H1 (cell line): Measurements from ENCODE around the gene NRL. TPM values are rescaled to one million over a fixed set of nuclear protein-coding genes. Genes with fewer than 3 reads are reported as not detected.

Experiments used
- CTCF ChIA-PET: fragments of 300-600 bp; sonication (Branson Sonifier 250); formaldehyde crosslinking; loops from one replicate; lab custom pipeline; 2021; ENCODE audit not compliant: partially characterized antibody; lab: Charles Lee
- POLR2A ChIA-PET: fragments of 300-600 bp; sonication (Branson Sonifier 250); formaldehyde crosslinking; loops from one replicate; lab custom pipeline; 2021; ENCODE audit warnings: inconsistent platforms; ENCODE audit not compliant: partially characterized antibody; lab: Charles Lee
- DNase-seq, 2 experiments: peaks; one replicate each; pipeline versions ENCODE4 v3.0.0 to v3.0.0-alpha.2; 2010 to 2022; ENCODE audit warnings: low spot score in 2 of 2, low read depth in 1 of 2, mixed read lengths in 1 of 2
- FAIRE-seq: peaks from 2 replicates; lab custom pipeline; 2011; peaks lifted over from hg19 to GRCh38; lab: Jason Lieb, UNC
- H2AFZ ChIP-seq: 2 replicates; pipeline ENCODE4 v1.8.1; 2012; ENCODE audit warnings: low read length, inconsistent platforms
- H2AK5ac ChIP-seq: 2 replicates; pipeline ENCODE4 v1.6.1; 2013; ENCODE audit warnings: low read depth, low read length
- H2BK120ac ChIP-seq: replicated peaks from 2 replicates; pipeline ENCODE3; 2013; ENCODE audit warnings: low read depth, low read length, inconsistent platforms
- H2BK12ac ChIP-seq: 2 replicates; pipeline ENCODE4 v1.6.1; 2013; ENCODE audit warnings: low read depth, low read length
- H2BK15ac ChIP-seq: 2 replicates; pipeline ENCODE4 v1.6.1; 2013; ENCODE audit warnings: low read length
- H2BK20ac ChIP-seq: 2 replicates; pipeline ENCODE4 v1.6.1; 2013; ENCODE audit warnings: low read length
- H2BK5ac ChIP-seq: 2 replicates; pipeline ENCODE4 v1.6.1; 2013; ENCODE audit warnings: low read depth, low read length
- H3K14ac ChIP-seq: 2 replicates; pipeline ENCODE4 v1.6.1; 2013; ENCODE audit warnings: inconsistent platforms; ENCODE audit not compliant: insufficient read length
- H3K18ac ChIP-seq: 2 replicates; pipeline ENCODE4 v1.6.1; 2013; ENCODE audit warnings: low read length; ENCODE audit errors: extremely low read depth
- H3K23ac ChIP-seq: 2 replicates; pipeline ENCODE4 v1.6.1; 2013; ENCODE audit warnings: inconsistent platforms; ENCODE audit not compliant: insufficient read length
- H3K23me2 ChIP-seq: 2 replicates; pipeline ENCODE4 v1.6.1; 2013; ENCODE audit warnings: low read depth, low read length
- H3K27ac ChIP-seq: 2 replicates; pipeline ENCODE4 v1.6.1; 2011; ENCODE audit warnings: low read depth, low read length, inconsistent platforms
- H3K27me3 ChIP-seq, 4 experiments: replicated peaks in 1 of 4; 1 replicate in 1 of 4; 2 replicates in 3 of 4; pipeline versions ENCODE4 v1.6.1 to v1.8.1; 2011 to 2013; ENCODE audit warnings: low read length in 3 of 4, mild to moderate bottlenecking in 3 of 4, inconsistent platforms in 2 of 4, mixed read lengths in 2 of 4, moderate library complexity in 1 of 4; ENCODE audit not compliant: control insufficient read depth in 3 of 4, insufficient read depth in 3 of 4; ENCODE audit errors: extremely low read depth in 1 of 4
- H3K36me3 ChIP-seq, 4 experiments: 2 replicates each; pipeline versions ENCODE4 v1.6.1 to v1.8.1; 2011 to 2013; ENCODE audit warnings: mild to moderate bottlenecking in 4 of 4, low read length in 3 of 4, moderate library complexity in 2 of 4, control low read depth in 1 of 4, inconsistent platforms in 1 of 4; ENCODE audit not compliant: insufficient read depth in 4 of 4, control insufficient read depth in 2 of 4
- H3K4ac ChIP-seq: replicated peaks from 2 replicates; pipeline ENCODE3; 2013; ENCODE audit warnings: low read length, low read depth, mixed read lengths, inconsistent platforms; ENCODE audit not compliant: insufficient read length
- H3K4me1 ChIP-seq, 4 experiments: replicated peaks in 1 of 4; 1 replicate in 1 of 4; 2 replicates in 3 of 4; pipeline versions ENCODE4 v1.6.1 to v1.8.1; 2011 to 2013; ENCODE audit warnings: low read length in 3 of 4, inconsistent platforms in 2 of 4, mixed read lengths in 1 of 4; ENCODE audit not compliant: insufficient read depth in 4 of 4, control insufficient read depth in 3 of 4
- H3K4me2 ChIP-seq, 2 experiments: 2 replicates each; pipeline versions ENCODE4 v1.6.1 to v1.8.1; 2011 to 2013; ENCODE audit warnings: low read depth in 2 of 2, low read length in 2 of 2, control low read depth in 1 of 2, inconsistent platforms in 1 of 2, mild to moderate bottlenecking in 1 of 2; ENCODE audit not compliant: insufficient read depth in 1 of 2
- H3K4me3 ChIP-seq, 4 experiments: fragments of 200-600, 300-600 bp in 1 of 4; sonication (generic), shearing (Covaris generic), sonication (Bioruptor Twin) in 1 of 4; 2 replicates each; pipeline versions ENCODE4 v1.5.1 to v1.8.1; 2011 to 2016; ENCODE audit warnings: low read length in 4 of 4, low read depth in 3 of 4, control low read depth in 2 of 4, inconsistent platforms in 2 of 4, mild to moderate bottlenecking in 2 of 4, mixed read lengths in 1 of 4, moderate library complexity in 1 of 4; ENCODE audit not compliant: insufficient read depth in 2 of 4; ENCODE audit errors: extremely low read depth in 1 of 4
- H3K56ac ChIP-seq: replicated peaks from 2 replicates; pipeline ENCODE3; 2013; ENCODE audit warnings: low read depth, mild to moderate bottlenecking, mixed read lengths, low read length, inconsistent platforms; ENCODE audit not compliant: insufficient read length
- H3K79me1 ChIP-seq: 2 replicates; pipeline ENCODE4 v1.6.1; 2013; ENCODE audit warnings: low read depth, low read length, control low read depth
- H3K79me2 ChIP-seq, 2 experiments: 2 replicates each; pipeline versions ENCODE4 v1.6.1 to v1.8.1; 2012 to 2013; ENCODE audit warnings: low read length in 2 of 2, mild to moderate bottlenecking in 2 of 2, inconsistent platforms in 1 of 2; ENCODE audit not compliant: insufficient read depth in 2 of 2, control insufficient read depth in 1 of 2
- H3K9ac ChIP-seq, 4 experiments: replicated peaks in 1 of 4; 1 replicate in 1 of 4; 2 replicates in 3 of 4; pipeline versions ENCODE4 v1.6.1 to v1.8.1; 2011 to 2013; ENCODE audit warnings: low read depth in 3 of 4, low read length in 3 of 4, control low read depth in 2 of 4, mild to moderate bottlenecking in 2 of 4, moderate library complexity in 2 of 4, inconsistent platforms in 1 of 4; ENCODE audit errors: extremely low read depth in 1 of 4
- H3K9me3 ChIP-seq, 2 experiments: 2 replicates each; pipeline versions ENCODE4 v1.6.1 to v1.8.1; 2012 to 2013; ENCODE audit warnings: mild to moderate bottlenecking in 2 of 2, moderate library complexity in 2 of 2, control low read depth in 1 of 2, inconsistent platforms in 1 of 2, low read depth in 1 of 2, low read length in 1 of 2, mixed read lengths in 1 of 2; ENCODE audit not compliant: insufficient read depth in 2 of 2
- H4K20me1 ChIP-seq, 2 experiments: replicated peaks in 1 of 2; 2 replicates each; pipeline versions ENCODE3 to v1.8.1; 2011 to 2013; ENCODE audit warnings: inconsistent platforms in 2 of 2, low read length in 2 of 2, mild to moderate bottlenecking in 1 of 2; ENCODE audit not compliant: insufficient read depth in 2 of 2, control insufficient read depth in 1 of 2
- H4K5ac ChIP-seq: 2 replicates; pipeline ENCODE4 v1.6.1; 2013; ENCODE audit warnings: low read length, low read depth, mixed read lengths, inconsistent platforms; ENCODE audit not compliant: insufficient read length
- H4K8ac ChIP-seq: 2 replicates; pipeline ENCODE4 v1.8.0; 2013; ENCODE audit warnings: mild to moderate bottlenecking, moderate library complexity, low read length, inconsistent platforms; ENCODE audit not compliant: insufficient read depth; ENCODE audit errors: extremely low read depth
- H4K91ac ChIP-seq: replicated peaks from 2 replicates; pipeline ENCODE3; 2013; ENCODE audit warnings: low read length, mixed read lengths, inconsistent platforms; ENCODE audit not compliant: insufficient read length
- ATF3 ChIP-seq: IDR thresholded peaks from 2 replicates; pipeline ENCODE4 v1.6.1; 2011; ENCODE audit warnings: low read depth, mild to moderate bottlenecking, low read length; ENCODE audit not compliant: insufficient read depth
- BCL11A ChIP-seq, 2 experiments: IDR thresholded peaks; one replicate each; pipeline ENCODE4 v1.6.1; 2011; ENCODE audit warnings: low read depth in 2 of 2, low read length in 2 of 2, mild to moderate bottlenecking in 2 of 2
- CTBP2 ChIP-seq: IDR thresholded peaks from 2 replicates; pipeline ENCODE4 v1.7.0; 2011; ENCODE audit warnings: borderline replicate concordance, mild to moderate bottlenecking, moderate library complexity, mixed read lengths, low read length; ENCODE audit not compliant: insufficient read depth, insufficient read length
- JUND ChIP-seq: IDR thresholded peaks from 2 replicates; pipeline ENCODE4 v1.6.1; 2011; ENCODE audit warnings: mild to moderate bottlenecking, improper control_type of control experiment, low read length
- RNF2 ChIP-seq: fragments of 200-900, 300-1000 bp; sonication (generic); IDR thresholded peaks from 2 replicates; pipeline ENCODE4 v1.7.1; 2016; ENCODE audit warnings: borderline replicate concordance, low read depth, mild to moderate bottlenecking, antibody characterized with exemption, low read length; ENCODE audit not compliant: poor library complexity, severe bottlenecking; ENCODE audit errors: missing control alignments
- SIN3A ChIP-seq, 2 experiments: IDR thresholded peaks in 1 of 2; conservative IDR thresholded peaks in 1 of 2; 2 replicates each; pipeline ENCODE4 v1.6.1; 2011 to 2012; ENCODE audit warnings: low read length in 2 of 2, improper control_type of control experiment in 1 of 2, low read depth in 1 of 2, mild to moderate bottlenecking in 1 of 2
- SUZ12 ChIP-seq: fragments of 200-600 bp; sonication (generic); IDR thresholded peaks from 2 replicates; pipeline ENCODE4 v1.6.1; 2012; ENCODE audit warnings: mild to moderate bottlenecking, inconsistent platforms, low read length, moderate library complexity, mixed read lengths
- TBP ChIP-seq: IDR thresholded peaks from 2 replicates; pipeline ENCODE4 v1.6.1; 2011; ENCODE audit warnings: low read depth, low read length, improper control_type of control experiment
- USF2 ChIP-seq: IDR thresholded peaks from 2 replicates; pipeline ENCODE4 v1.6.1; 2011; ENCODE audit warnings: low read length, improper control_type of control experiment
- WGBS, 2 experiments: shearing (Covaris generic) in 1 of 2; methylation state at CpG; one replicate each; pipeline versions ENCODE4 v1.1.6 to v1.1.7; 2013 to 2015; ENCODE audit warnings: low lambda C conversion rate in 2 of 2, mixed read lengths in 2 of 2, inconsistent platforms in 1 of 2, low coverage in 1 of 2, missing lambda C conversion rate in 1 of 2; ENCODE audit not compliant: insufficient replicate concordance in 2 of 2, insufficient coverage in 1 of 2, insufficient read length in 1 of 2; ENCODE audit errors: extremely low coverage in 1 of 2, missing lambda C conversion rate in 1 of 2; 5-methylcytosine and 5-hydroxymethylcytosine counted together
- polyA plus RNA-seq, 7 experiments: library from polyadenylated mRNA; depleted of rRNA in 3 of 7; stranded (reverse) in 5 of 7; unstranded in 2 of 7; fragments of >200 nt in 5 of 7; fragments of 200-250 nt in 2 of 7; gene quantifications; 1 replicate in 5 of 7; 2 replicates in 1 of 7; 4 replicates in 1 of 7; pipeline versions ENCODE4 v1.2.1 to v1.2.3, GENCODE V29; 2011 to 2013; ENCODE audit warnings: missing spikeins in 2 of 7, mixed read lengths in 2 of 7
- total RNA-seq: library from RNA; stranded (reverse); fragmentation: NEBNext Ultra II Directional; extraction: Animal tissue kit (Norgen Biotek cat#: 25700); gene quantifications from 2 replicates; pipeline ENCODE4 v1.2.1, GENCODE V29; 2021

NRL gene
- total and polyA plus RNA-seq, 2 of the 8 experiments (the other 6 are each of a cell fraction or from before 2014, with no cell fraction given), result 1.1 to 2.2 TPM

- Histone ChIP-seq H3K18ac (no peak overlapping the region), H3K9ac (no peak overlapping the region), H4K91ac (no peak overlapping the region), H3K79me1 (peaks cover 5% of the 10 kb centered on the region; the same call in 1 of the 2 replicates), H2BK15ac (no peak overlapping the region), H3K4me1 (peaks cover 0 to 4% (median 2%) of the 10 kb centered on the region in 4 experiments; a peak in 5 of 7 replicates), H4K5ac (no peak overlapping the region), H4K20me1 (peaks cover 0 to 3% of the 10 kb centered on the region in 2 experiments), H2AFZ (no peak overlapping the region), H4K8ac (no peak overlapping the region), H3K27ac (no peak overlapping the region), H3K4me2 (no peak overlapping the region), H3K23ac (no peak overlapping the region), H3K56ac (no peak overlapping the region), H2BK12ac (no peak overlapping the region), H3K9me3 (no peaks in the 10 kb centered on the region), H3K27me3 (no peaks in the 10 kb centered on the region), H3K14ac (no peak overlapping the region), H2BK20ac (no peak overlapping the region), H3K4me3 (no peak overlapping the region), H3K36me3 (peaks cover 14 to 34% (median 31%) of the 10 kb centered on the region in 4 experiments), H3K23me2 (peaks cover 7% of the 10 kb centered on the region), H3K79me2 (peaks cover 0 to 10% of the 10 kb centered on the region in 2 experiments; a peak in 2 of 4 replicates), H3K4ac (no peak overlapping the region), H2BK120ac (no peak overlapping the region), H2BK5ac (no peak overlapping the region), H2AK5ac (no peak overlapping the region)
- POLR2A ChIA-PET, result interaction anchor here (0.9 to 7.1 kb wide), 10 partner anchors 11 to 96 kb away, joined by 3 to 125 read pairs (median 5); partner anchors contain the start of genes CHMP4A, EMC9, FITM1 and IRF9
- 92% methylated on average over 6 of the region's 6 CpGs; no CpG with 5 or more reads in 1 of the 2 experiments for WGBS, 2 experiments
- FAIRE-seq (no peak), DNase-seq (no peak)
- CTCF ChIA-PET, result interaction anchor here (0.6 to 2.4 kb wide), 6 partner anchors 9 to 58 kb away, joined by 3 to 10 read pairs (median 4); no protein-coding TSS in a partner anchor
- TF ChIP-seq BCL11A (IDR thresholded peaks at IDR 0.05; ENCODE audit: low read depth in 2 of 2, low read length in 2 of 2), result no peak
- no peak for TF ChIP-seq CTBP2
- TF ChIP-seq ATF3, result no peak
- TF ChIP-seq USF2, result no peak
- TF ChIP-seq RNF2, result no peak
- no peak for TF ChIP-seq JUND
- no peak for TF ChIP-seq SUZ12
- no peak for TF ChIP-seq SIN3A (conservative IDR thresholded peaks at IDR 0.05 in 1 of 2, IDR thresholded peaks at IDR 0.05 in 1 of 2; ENCODE audit: low read depth in 1 of 2, low read length in 2 of 2)
- no peak for TF ChIP-seq TBP
Observed at GRCh38 chr14:24117179-24117578, 2.4 kb upstream of the NRL start.
